PC-9 (cell line): ENCODE results near the gene TLL2.

Source experiments
- CTCF ChIP-seq: fragments of 200-600 bp; sonication (generic); conservative IDR thresholded peaks from 2 replicates; pipeline ENCODE4 v1.6.1; 2017; ENCODE audit warnings: mixed run types, antibody characterized with exemption, mild to moderate bottlenecking, moderate library complexity
- EZH2 ChIP-seq: fragments of 200-600 bp; sonication (generic); IDR thresholded peaks from 2 replicates; pipeline ENCODE4 v1.8.0; 2017; ENCODE audit warnings: antibody characterized with exemption, low read depth

GRCh38 chr10:96505150-96506136, 8.3 kb downstream of the TLL2 start:
- TF ChIP-seq CTCF = no peak
- TF ChIP-seq EZH2 = no peak
